HepG2 (cell line): ENCODE measurements around the gene ADGRV1. TPM values are rescaled to one million over a fixed set of nuclear protein-coding genes. Genes with fewer than 3 reads are reported as not detected.

ENCODE experiments used
- ATAC-seq: fragments of 200-7000 bp; cut with Tn5 transposase; 3 replicates; pipeline ENCODE4 v1.9.1; 2020; ENCODE audit warnings: mild to moderate bottlenecking, moderate library complexity
- BruUV-seq: library from RNA; stranded (reverse); fragments of 400-500 nt; replicated peaks from 2 replicates; lab custom pipeline; 2021; lab: Mats Ljungman, UMichigan
- CTCF ChIA-PET: fragments of 300-600 bp; formaldehyde crosslinking; extraction: SDS; loops from one replicate; lab custom pipeline; 2021; ENCODE audit warnings: low total read pairs, inconsistent platforms, low intra/inter-chr PET ratio; lab: Yijun Ruan, JAX
- POLR2A ChIA-PET: fragments of 350-600 bp; sonication (Branson Sonifier 250); formaldehyde crosslinking; loops from one replicate; lab custom pipeline; 2020; ENCODE audit warnings: antibody characterized with exemption, inconsistent platforms; lab: Yijun Ruan, JAX
- DNase-seq: peaks from one replicate; pipeline ENCODE4 v3.0.0-alpha.2; 2015; ENCODE audit warnings: low spot score
- FAIRE-seq: peaks from 3 replicates; lab custom pipeline; 2011; peaks lifted over from hg19 to GRCh38; lab: Jason Lieb, UNC
- H2AFZ ChIP-seq: one replicate; pipeline ENCODE4 v1.6.1; 2011; ENCODE audit warnings: low read length, inconsistent platforms
- H3K27ac ChIP-seq: fragments of 300-600 bp; 3 replicates; pipeline ENCODE4 v1.8.0; 2011; ENCODE audit warnings: mixed run types, mild to moderate bottlenecking, mixed read lengths, low read length, inconsistent platforms; ENCODE audit not compliant: insufficient read depth; ENCODE audit errors: extremely low read length
- H3K27me3 ChIP-seq, 2 experiments: fragments of 200-600 bp in 1 of 2; 2 replicates in 1 of 2; 3 replicates in 1 of 2; pipeline versions ENCODE4 v1.6.0 to v1.8.0; 2011; ENCODE audit warnings: low read length in 2 of 2, mild to moderate bottlenecking in 2 of 2, moderate library complexity in 2 of 2, inconsistent platforms in 1 of 2; ENCODE audit not compliant: insufficient read depth in 2 of 2, control insufficient read depth in 1 of 2
- H3K36me3 ChIP-seq, 2 experiments: fragments of 200-600 bp in 1 of 2; replicated peaks in 1 of 2; 2 replicates in 1 of 2; 3 replicates in 1 of 2; pipeline versions ENCODE4 v1.5.1 to v1.8.0; 2011; ENCODE audit warnings: low read length in 2 of 2, inconsistent platforms in 1 of 2; ENCODE audit not compliant: insufficient read depth in 2 of 2, control insufficient read depth in 1 of 2
- H3K4me1 ChIP-seq: 2 replicates; pipeline ENCODE4 v1.5.1; 2012; ENCODE audit warnings: low read length, inconsistent platforms; ENCODE audit not compliant: insufficient read depth
- H3K4me2 ChIP-seq: 2 replicates; pipeline ENCODE4 v1.6.0; 2011; ENCODE audit warnings: low read depth, low read length, inconsistent platforms
- H3K4me3 ChIP-seq, 3 experiments: fragments of 200-600 bp in 1 of 3; sonication (generic), shearing (Covaris generic) in 1 of 3; replicated peaks in 1 of 3; 2 replicates each; pipeline ENCODE4 v1.5.1; 2011 to 2016; ENCODE audit warnings: low read length in 3 of 3, inconsistent platforms in 2 of 3, low read depth in 2 of 3, mild to moderate bottlenecking in 2 of 3, control low read depth in 1 of 3, mixed read lengths in 1 of 3; ENCODE audit not compliant: insufficient read depth in 1 of 3
- H3K79me2 ChIP-seq: one replicate; pipeline ENCODE4 v1.6.1; 2011; ENCODE audit warnings: low read length, inconsistent platforms; ENCODE audit not compliant: insufficient read depth
- H3K9ac ChIP-seq: 2 replicates; pipeline ENCODE4 v1.6.0; 2011; ENCODE audit warnings: mild to moderate bottlenecking, low read depth, low read length, inconsistent platforms; ENCODE audit not compliant: insufficient read depth
- H3K9me3 ChIP-seq: 2 replicates; pipeline ENCODE4 v1.5.1; 2012; ENCODE audit warnings: mild to moderate bottlenecking, low read length
- H4K20me1 ChIP-seq: 2 replicates; pipeline ENCODE4 v1.6.0; 2011; ENCODE audit warnings: inconsistent platforms, mild to moderate bottlenecking, low read length, moderate library complexity; ENCODE audit not compliant: insufficient read depth
- CAMTA2 ChIP-seq: sonication (generic); formaldehyde crosslinking; IDR thresholded peaks from 2 replicates; pipeline ENCODE4 v1.4.0; 2020; ENCODE audit warnings: mild to moderate bottlenecking, missing genetic modification reagents, borderline replicate concordance
- FOXC1 ChIP-seq: sonication (generic); formaldehyde crosslinking; IDR thresholded peaks from 2 replicates; pipeline ENCODE4 v1.8.0; 2022; ENCODE audit warnings: mild to moderate bottlenecking, missing genetic modification reagents, borderline replicate concordance
- MAFF ChIP-seq: IDR thresholded peaks from 2 replicates; pipeline ENCODE4 v1.6.1; 2011; ENCODE audit warnings: low read depth, low read length, improper control_type of control experiment
- MLXIP ChIP-seq: sonication (generic); formaldehyde crosslinking; IDR thresholded peaks from 2 replicates; pipeline ENCODE4 v1.9.0; 2021; ENCODE audit warnings: missing genetic modification reagents, borderline replicate concordance
- MTA3 ChIP-seq: sonication (generic); formaldehyde crosslinking; IDR thresholded peaks from 2 replicates; pipeline ENCODE4 v1.4.0; 2020; ENCODE audit warnings: missing genetic modification reagents
- MZF1 ChIP-seq: sonication (generic); formaldehyde crosslinking; IDR thresholded peaks from 2 replicates; pipeline ENCODE4 v1.8.1; 2023; ENCODE audit warnings: mild to moderate bottlenecking, missing genetic modification reagents, borderline replicate concordance
- PRDM4 ChIP-seq: sonication (generic); formaldehyde crosslinking; IDR thresholded peaks from 2 replicates; pipeline ENCODE4 v1.9.0; 2021; ENCODE audit warnings: missing genetic modification reagents, borderline replicate concordance
- TARDBP ChIP-seq: sonication (generic); formaldehyde crosslinking; IDR thresholded peaks from 2 replicates; pipeline ENCODE4 v1.8.0; 2022; ENCODE audit warnings: mild to moderate bottlenecking, missing genetic modification reagents
- THYN1 ChIP-seq: sonication (generic); formaldehyde crosslinking; IDR thresholded peaks from 2 replicates; pipeline ENCODE4 v1.8.1; 2023; ENCODE audit warnings: low read depth, mild to moderate bottlenecking, moderate library complexity, missing genetic modification reagents, borderline replicate concordance
- U2AF1 ChIP-seq: fragments of 200-400 bp; formaldehyde crosslinking; optimal IDR thresholded peaks from 2 replicates; pipeline ENCODE3; 2017; ENCODE audit warnings: mild to moderate bottlenecking, low read depth, low read length
- ZC3H13 ChIP-seq: sonication (generic); formaldehyde crosslinking; IDR thresholded peaks from 2 replicates; pipeline ENCODE4 v1.8.1; 2023; ENCODE audit warnings: mild to moderate bottlenecking, missing genetic modification reagents, moderate library complexity
- ZFAT ChIP-seq: sonication (generic); formaldehyde crosslinking; conservative IDR thresholded peaks from 2 replicates; pipeline ENCODE4 v1.8.1; 2023; ENCODE audit warnings: missing genetic modification reagents, inconsistent platforms
- ZFP36L1 ChIP-seq: sonication (generic); formaldehyde crosslinking; IDR thresholded peaks from 2 replicates; pipeline ENCODE4 v1.8.0; 2022; ENCODE audit warnings: mild to moderate bottlenecking, missing genetic modification reagents, moderate library complexity
- ZIK1 ChIP-seq: sonication (generic); formaldehyde crosslinking; IDR thresholded peaks from 2 replicates; pipeline ENCODE4 v1.5.0; 2020; ENCODE audit warnings: mild to moderate bottlenecking, low read depth, missing genetic modification reagents, borderline replicate concordance
- ZNF530 ChIP-seq: sonication (generic); formaldehyde crosslinking; IDR thresholded peaks from 2 replicates; pipeline ENCODE4 v1.5.0; 2020; ENCODE audit warnings: low read depth, mild to moderate bottlenecking, missing genetic modification reagents
- ZNF556 ChIP-seq: sonication (generic); formaldehyde crosslinking; IDR thresholded peaks from 2 replicates; pipeline ENCODE4 v1.4.0; 2020; ENCODE audit warnings: mild to moderate bottlenecking, missing genetic modification reagents, borderline replicate concordance
- ZNF557 ChIP-seq: sonication (generic); formaldehyde crosslinking; IDR thresholded peaks from 2 replicates; pipeline ENCODE4 v1.4.0; 2020; ENCODE audit warnings: missing genetic modification reagents
- ZNF614 ChIP-seq: IDR thresholded peaks from 2 replicates; pipeline ENCODE4 v1.6.1; 2018; ENCODE audit warnings: missing biosample characterization, missing genetic modification reagents, inconsistent platforms, borderline replicate concordance
- ZNF652 ChIP-seq: IDR thresholded peaks from 2 replicates; pipeline ENCODE4 v1.6.1; 2016; ENCODE audit warnings: low read depth, borderline replicate concordance
- ZNF746 ChIP-seq: sonication (generic); formaldehyde crosslinking; IDR thresholded peaks from 2 replicates; pipeline ENCODE4 v1.8.0; 2022; ENCODE audit warnings: mild to moderate bottlenecking, missing genetic modification reagents
- WGBS: methylation state at CpG from one replicate; pipeline ENCODE4 v1.1.6; 2017; ENCODE audit warnings: low lambda C conversion rate; 5-methylcytosine and 5-hydroxymethylcytosine counted together
- in situ Hi-C: cut with HindIII; loops from 2 replicates; pipeline ENCODE4 v1.10.0; 2017; ENCODE audit warnings: low pct_unique_long_range_greater_than_20kb; ENCODE audit not compliant: extremely low pct_ligation_motif_present
- intact Hi-C: fragments of 100-400 bp; cut with micrococcal nuclease; formaldehyde crosslinking; loops from one replicate; pipeline ENCODE4 v1.10.0; 2022; ENCODE audit not compliant: unreplicated experiment
- polyA plus RNA-seq, 8 experiments: library from polyadenylated mRNA; depleted of rRNA in 3 of 8; stranded (reverse) in 7 of 8; unstranded in 1 of 8; fragments of >200 nt; fragmentation: Illumina TruSeq in 4 of 8; extraction: Trizol in 4 of 8; gene quantifications; 2 replicates each; pipeline versions ENCODE4 v1.2.1 to v1.2.3, GENCODE V29; 2011 to 2016; ENCODE audit warnings: low read depth in 4 of 8, missing spikeins in 1 of 8, mixed read lengths in 1 of 8; ENCODE audit not compliant: insufficient read depth in 1 of 8
- total RNA-seq, 5 experiments: library from RNA; depleted of rRNA; stranded (reverse); fragments of >200 nt; fragmentation: Illumina TruSeq; extraction: Trizol; gene quantifications; 2 replicates each; pipeline ENCODE4 v1.2.3, GENCODE V29; 2016; ENCODE audit warnings: low read depth in 1 of 5

The ADGRV1 gene
- total and polyA plus RNA-seq, 2 of the 13 experiments (the other 11 are each of a cell fraction or from before 2014, with no cell fraction given), result 1.7 to 3.9 TPM

- peak; percentile 67 for FAIRE-seq
- Histone ChIP-seq H4K20me1 (no peaks in the 10 kb centered on the region), H3K4me2 (peak overlapping the region; percentile 80), H3K4me3 (peak overlapping the region; percentile 6 to 36 (median 31); a peak in 3 of 6 replicates), H3K9me3 (no peaks in the 10 kb centered on the region), H3K79me2 (no peaks in the 10 kb centered on the region), H3K9ac (peak overlapping the region; percentile 45), H2AFZ (no peak overlapping the region), H3K36me3 (no peaks in the 10 kb centered on the region), H3K27ac (peak overlapping the region; percentile 82), H3K4me1 (peaks cover 65% of the 10 kb centered on the region), H3K27me3 (no peaks in the 10 kb centered on the region)
- WGBS, result 0% methylated on average over 2 of the region's 2 CpGs
- intact Hi-C loops, result loop anchor here (1.0 to 2.0 kb wide), 2 partner anchors 16 to 32 kb away; no protein-coding TSS in a partner anchor
- CTCF ChIA-PET, result no interaction called here
- ATAC-seq, result peak; percentile 95
- peak; percentile 75 for DNase-seq
- POLR2A ChIA-PET, result interaction anchor here (1.9 kb wide), 1 partner anchor 484 kb away, joined by 6 read pairs; the partner anchor contains the start of gene ARRDC3
- BruUV-seq, result no TSS peak
- in situ Hi-C loops, result no loop called here
- TF ChIP-seq MZF1 (CRISPR knock-in tag) (no peak), U2AF1 (no peak), MLXIP (CRISPR knock-in tag) (no peak), ZNF557 (CRISPR knock-in tag) (no peak), ZFAT (no peak), PRDM4 (CRISPR knock-in tag) (no peak), ZIK1 (CRISPR knock-in tag) (no peak), ZFP36L1 (CRISPR knock-in tag) (no peak), MTA3 (CRISPR knock-in tag) (no peak), ZNF530 (CRISPR knock-in tag) (no peak), ZC3H13 (CRISPR knock-in tag) (no peak), ZNF614 (CRISPR knock-in tag) (no peak), CAMTA2 (CRISPR knock-in tag) (no peak), FOXC1 (CRISPR knock-in tag) (no peak; the same call in 1 of the 2 replicates), MAFF (0 out of 2 replicates have a peak, but pooled peaks have one; percentile 20), ZNF556 (CRISPR knock-in tag) (no peak), ZNF746 (CRISPR knock-in tag) (no peak), THYN1 (CRISPR knock-in tag) (no peak), TARDBP (CRISPR knock-in tag) (peak; percentile 52; the same call in 1 of the 2 replicates), ZNF652 (CRISPR knock-in tag) (no peak)
Measured at GRCh38 chr5:90899014-90899604, 340.5 kb downstream of the ADGRV1 start.
